ENCODE results near the gene ERVFRD-1. TPM values are rescaled to one million over a fixed set of nuclear protein-coding genes. Genes with fewer than 3 reads are reported as not detected.
A peak's percentile ranks its signal among the peaks of the same experiment; 100 is the strongest.

Gene ERVFRD-1
- total RNA-seq, 2 experiments from 2014 or later, result not detected

GRCh38 chr6:11111769-11112437 lies 378 bp upstream of the ERVFRD-1 start:
- Histone ChIP-seq H3K27ac (ENCODE audit: low read depth in 1 of 2, low read length in 2 of 2) (no peak overlapping the region), H3K4me1 (ENCODE audit: insufficient read depth, low read length) (peaks cover 16% of the 10 kb centered on the region), H3K27me3 (ENCODE audit: control insufficient read depth in 1 of 2, insufficient read depth in 2 of 2, low read length in 2 of 2) (no peaks in the 10 kb centered on the region), H3K4me3 (ENCODE audit: low read length) (peak overlapping the region; percentile 14), H3K36me3 (ENCODE audit: insufficient read depth, low read length) (no peaks in the 10 kb centered on the region), H3K9me3 (ENCODE audit: control insufficient read depth in 1 of 2, insufficient read depth in 1 of 2, low read length in 2 of 2) (no peaks in the 10 kb centered on the region)
- Mint-ChIP-seq H3K27me3 (no peaks in the 10 kb centered on the region), H3K9me3 (no peaks in the 10 kb centered on the region), H3K4me3 (peak overlapping the region; percentile 74), H3K36me3 (ENCODE audit: low read depth) (peaks cover 4% of the 10 kb centered on the region), H3K27ac (no peak overlapping the region), H3K4me1 (ENCODE audit: low read depth) (peaks cover 45% of the 10 kb centered on the region)
- ChIA-PET POLR2A (interaction anchor here (0.6 kb wide), 1 partner anchor 599 kb away, joined by 3 read pairs; no protein-coding TSS in a partner anchor), CTCF (no interaction called here)
- no peak for TF ChIP-seq CTCF (IDR thresholded peaks at IDR 0.05)
- ATAC-seq (ENCODE audit: poor library complexity) (peak; percentile 26), DNase-seq (peak in 3 of 14 experiments; percentile 6 to 30 (median 22))
- intact Hi-C loops (cut with DNase I, micrococcal nuclease), result no loop called here

- no peaks in the 10 kb centered on the region for H3K36me3 Mint-ChIP-seq (ENCODE audit: low read depth)
Observed at GRCh38 chr6:11108726-11109125, 2.8 kb downstream of the ERVFRD-1 start.

GRCh38 chr6:11103065-11103464 lies 8.5 kb downstream of the ERVFRD-1 start:
- CTCF ChIA-PET, result no interaction called here
- no peaks in the 10 kb centered on the region for H3K9me3 Mint-ChIP-seq

More at GRCh38 chr6:11108726-11109125, 2.8 kb downstream of the ERVFRD-1 start:
- H3K36me3 ChIP-seq (ENCODE audit: insufficient read depth, low read length), result no peaks in the 10 kb centered on the region
- H3K27ac ChIP-seq (ENCODE audit: low read depth in 1 of 2, low read length in 2 of 2), result no peak overlapping the region
- no peaks in the 10 kb centered on the region for H3K9me3 Mint-ChIP-seq
- TF ChIP-seq CTCF (IDR thresholded peaks at IDR 0.05), result no peak
- H3K27me3 ChIP-seq (ENCODE audit: control insufficient read depth in 1 of 2, insufficient read depth in 2 of 2, low read length in 2 of 2), result no peaks in the 10 kb centered on the region
- H3K4me1 Mint-ChIP-seq (ENCODE audit: low read depth), result peaks cover 42% of the 10 kb centered on the region
- no peak overlapping the region for H3K4me3 Mint-ChIP-seq
- no peak overlapping the region for H3K4me3 ChIP-seq (ENCODE audit: low read length)
- ChIA-PET POLR2A (interaction anchor here (0.9 kb wide), 1 partner anchor 13 kb away, joined by 3 read pairs; no protein-coding TSS in a partner anchor), CTCF (interaction anchor here (1.2 kb wide), 1 partner anchor 11 kb away, joined by 3 read pairs; no protein-coding TSS in a partner anchor)
- H3K4me1 ChIP-seq (ENCODE audit: insufficient read depth, low read length), result peaks cover 16% of the 10 kb centered on the region
- DNase-seq, result no peak
- no peaks in the 10 kb centered on the region for H3K9me3 ChIP-seq (ENCODE audit: control insufficient read depth in 1 of 2, insufficient read depth in 1 of 2, low read length in 2 of 2)
- H3K27ac Mint-ChIP-seq, result no peak overlapping the region
- ATAC-seq (ENCODE audit: poor library complexity), result no peak
- intact Hi-C loops (cut with DNase I, micrococcal nuclease), result no loop called here
- H3K27me3 Mint-ChIP-seq, result no peaks in the 10 kb centered on the region

More at GRCh38 chr6:11103065-11103464, 8.5 kb downstream of the ERVFRD-1 start:
- Mint-ChIP-seq H3K4me1 (ENCODE audit: low read depth) (peaks cover 30% of the 10 kb centered on the region), H3K27ac (no peak overlapping the region), H3K4me3 (no peak overlapping the region), H3K27me3 (no peaks in the 10 kb centered on the region), H3K36me3 (ENCODE audit: low read depth) (peaks cover 5% of the 10 kb centered on the region)
- Histone ChIP-seq H3K4me3 (ENCODE audit: low read length) (no peak overlapping the region), H3K27ac (ENCODE audit: low read depth in 1 of 2, low read length in 2 of 2) (no peak overlapping the region), H3K4me1 (ENCODE audit: insufficient read depth, low read length) (peaks cover 6% of the 10 kb centered on the region), H3K9me3 (ENCODE audit: control insufficient read depth in 1 of 2, insufficient read depth in 1 of 2, low read length in 2 of 2) (no peaks in the 10 kb centered on the region), H3K36me3 (ENCODE audit: insufficient read depth, low read length) (no peaks in the 10 kb centered on the region), H3K27me3 (ENCODE audit: control insufficient read depth in 1 of 2, insufficient read depth in 2 of 2, low read length in 2 of 2) (no peaks in the 10 kb centered on the region)
- intact Hi-C loops (cut with DNase I, micrococcal nuclease), result no loop called here
- no peak for ATAC-seq (ENCODE audit: poor library complexity)
- POLR2A ChIA-PET, result no interaction called here
- no peak for DNase-seq
- no peak for TF ChIP-seq CTCF (IDR thresholded peaks at IDR 0.05)
